DND-41 (cell line): ENCODE measurements around the gene MRPL55.

Experiments used
- CTCF ChIP-seq: IDR thresholded peaks from 2 replicates; pipeline ENCODE4 v1.5.1; 2012; ENCODE audit warnings: borderline replicate concordance, low read length, moderate library complexity, mild to moderate bottlenecking; ENCODE audit not compliant: poor library complexity, severe bottlenecking; ENCODE audit errors: extremely low read depth
- EZH2 ChIP-seq: IDR thresholded peaks from 3 replicates; pipeline ENCODE4 v1.6.1; 2012; ENCODE audit warnings: borderline replicate concordance, low read depth, mild to moderate bottlenecking, moderate library complexity, low read length, inconsistent platforms; ENCODE audit not compliant: severe bottlenecking

DNA sequence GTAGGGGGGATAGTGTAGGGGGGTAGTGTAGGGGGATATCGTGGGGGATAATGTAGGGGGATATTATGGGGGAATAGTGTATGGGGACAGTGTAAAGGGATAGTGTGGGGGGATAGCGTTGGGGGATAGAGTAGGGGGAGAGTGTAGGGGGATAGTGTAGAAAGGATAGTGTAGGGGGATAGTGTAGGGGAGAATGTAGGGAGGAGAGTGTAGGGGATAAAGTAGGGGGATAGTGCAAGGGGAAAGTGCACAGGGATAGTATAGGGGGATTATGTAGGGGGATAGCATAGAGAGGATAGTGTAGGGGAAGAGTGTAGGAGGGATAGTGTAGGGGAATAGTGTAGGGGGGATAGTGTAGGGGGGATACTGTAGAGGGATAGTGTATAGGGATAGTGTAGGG lies 38.9 kb downstream of the MRPL55 start:
- TF ChIP-seq CTCF (no peak), EZH2 (no peak)
